Lower leg skin (tissue), 3 donors: ENCODE results near the gene METTL24.

Experiments used
- CTCF ChIP-seq, 3 donors: fragments of 450-650 bp; IDR thresholded peaks; one replicate each; pipeline ENCODE4 v1.5.1; 2016; ENCODE audit warnings: antibody characterized with exemption in 3 of 3, mild to moderate bottlenecking in 3 of 3, moderate library complexity in 2 of 3
- POLR2A ChIP-seq, 2 donors: fragments of 450-650 bp; IDR thresholded peaks; one replicate each; pipeline ENCODE4 v1.6.1; 2016 to 2017; ENCODE audit warnings: antibody characterized with exemption in 2 of 2, mild to moderate bottlenecking in 1 of 2, moderate library complexity in 1 of 2

- no peak for TF ChIP-seq CTCF (IDR thresholded peaks at IDR 0.05)
- no peak for TF ChIP-seq POLR2A (IDR thresholded peaks at IDR 0.05)
Measured at GRCh38 chr6:110323258-110323657, 34.9 kb downstream of the METTL24 start.
